GM21526 (cell line): Measurements from ENCODE around the gene ZIC1.

Source experiments
- ATAC-seq: cut with Tn5 transposase; IDR thresholded peaks from one replicate; pipeline ENCODE4 v1.9.1; 2021; ENCODE audit warnings: moderate library complexity; ENCODE audit not compliant: unreplicated experiment, low FRiP score

The ZIC1 gene

GRCh38 chr3:147393943-147394883, 15.0 kb upstream of the ZIC1 start:
- ATAC-seq, result no peak

- no peak for ATAC-seq
Observed at GRCh38 chr3:147394884-147395225, 14.3 kb upstream of the ZIC1 start.

- ATAC-seq, result no peak
Observed at GRCh38 chr3:147395899-147396711, 13.1 kb upstream of the ZIC1 start.

GRCh38 chr3:147396712-147397046, 12.5 kb upstream of the ZIC1 start:
- ATAC-seq, result no peak

- ATAC-seq, result no peak
Observed at GRCh38 chr3:147397155-147397874, 11.8 kb upstream of the ZIC1 start.

GRCh38 chr3:147397875-147398812, 11.0 kb upstream of the ZIC1 start:
- no peak for ATAC-seq

GRCh38 chr3:147398813-147399534, 10.2 kb upstream of the ZIC1 start:
- no peak for ATAC-seq

GRCh38 chr3:147400111-147400510, 9.1 kb upstream of the ZIC1 start:
- no peak for ATAC-seq

- no peak for ATAC-seq
Observed at GRCh38 chr3:147400999-147401398, 8.2 kb upstream of the ZIC1 start.

GRCh38 chr3:147401421-147401820, 7.7 kb upstream of the ZIC1 start:
- ATAC-seq, result no peak

GRCh38 chr3:147402159-147402558, 7.0 kb upstream of the ZIC1 start:
- no peak for ATAC-seq

GRCh38 chr3:147403511-147403910, 5.7 kb upstream of the ZIC1 start:
- no peak for ATAC-seq

- no peak for ATAC-seq
Observed at GRCh38 chr3:147404000-147404799, 5.0 kb upstream of the ZIC1 start.

GRCh38 chr3:147404800-147405230, 4.3 kb upstream of the ZIC1 start:
- ATAC-seq, result no peak

- ATAC-seq, result no peak
Observed at GRCh38 chr3:147405231-147406027, 3.7 kb upstream of the ZIC1 start.

- ATAC-seq, result no peak
Observed at GRCh38 chr3:147406028-147406931, 2.9 kb upstream of the ZIC1 start, which contains the start of gene ZIC4. ZIC4 (minus strand) TSS chr3:147406543; CDS start chr3:147402797, 3,746 bp downstream.

GRCh38 chr3:147407114-147407497, 2.1 kb upstream of the ZIC1 start:
- no peak for ATAC-seq
